ENCODE results near the gene ROBO2. TPM values are rescaled to one million over a fixed set of nuclear protein-coding genes. Genes with fewer than 3 reads are reported as not detected.
"Not testable (repeated sequence)": the region's sequence is repeated elsewhere in the genome, so short reads cannot be mapped to it uniquely, and the experiment has no call there.

ROBO2 gene
- total and polyA plus RNA-seq, 3 experiments from 2014 or later: not detected

GRCh38 chr3:77381431-77381830 lies 341.5 kb downstream of the ROBO2 start:
- ChIA-PET POLR2A (no interaction called here), CTCF (no interaction called here)
- H3K4me3 ChIP-seq (ENCODE audit: low read length): no peak overlapping the region
- H3K36me3 ChIP-seq (ENCODE audit: insufficient read depth, low read length): no peaks in the 10 kb centered on the region
- H3K36me3 Mint-ChIP-seq: no peaks in the 10 kb centered on the region
- H3K27me3 ChIP-seq (ENCODE audit: insufficient read depth, low read length, poor library complexity, severe bottlenecking): no peaks in the 10 kb centered on the region
- no peaks in the 10 kb centered on the region for H3K4me1 Mint-ChIP-seq
- DNase-seq: no peak
- no peaks in the 10 kb centered on the region for H3K9me3 ChIP-seq (ENCODE audit: low read length)
- no peaks in the 10 kb centered on the region for H3K27me3 Mint-ChIP-seq
- H3K4me1 ChIP-seq (ENCODE audit: insufficient read depth, low read length): no peaks in the 10 kb centered on the region
- H3K27ac ChIP-seq (ENCODE audit: low read depth, low read length): no peak overlapping the region
- no peak overlapping the region for H3K4me3 Mint-ChIP-seq
- peaks cover 6 to 38% (median 18%) of the 10 kb centered on the region in 5 donors for H3K9me3 Mint-ChIP-seq
- no peak overlapping the region for H3K27ac Mint-ChIP-seq

- DNase-seq: no peak
- Mint-ChIP-seq H3K4me1 (no peaks in the 10 kb centered on the region), H3K27ac (no peak overlapping the region), H3K36me3 (no peaks in the 10 kb centered on the region), H3K27me3 (no peaks in the 10 kb centered on the region), H3K9me3 (peaks cover 0 to 37% (median 11%) of the 10 kb centered on the region in 5 donors), H3K4me3 (no peak overlapping the region)
- H3K36me3 ChIP-seq (ENCODE audit: insufficient read depth, low read length): no peaks in the 10 kb centered on the region
- no peak overlapping the region for H3K4me3 ChIP-seq (ENCODE audit: low read length)
- POLR2A ChIA-PET: no interaction called here
- no peaks in the 10 kb centered on the region for H3K27me3 ChIP-seq (ENCODE audit: insufficient read depth, low read length, poor library complexity, severe bottlenecking)
- H3K4me1 ChIP-seq (ENCODE audit: insufficient read depth, low read length): no peaks in the 10 kb centered on the region
- no peaks in the 10 kb centered on the region for H3K9me3 ChIP-seq (ENCODE audit: low read length)
- CTCF ChIA-PET: no interaction called here
- no peak overlapping the region for H3K27ac ChIP-seq (ENCODE audit: low read depth, low read length)
These were observed 352.3 kb downstream of the ROBO2 start for GRCh38 chr3:77392181-77392580.

DNA sequence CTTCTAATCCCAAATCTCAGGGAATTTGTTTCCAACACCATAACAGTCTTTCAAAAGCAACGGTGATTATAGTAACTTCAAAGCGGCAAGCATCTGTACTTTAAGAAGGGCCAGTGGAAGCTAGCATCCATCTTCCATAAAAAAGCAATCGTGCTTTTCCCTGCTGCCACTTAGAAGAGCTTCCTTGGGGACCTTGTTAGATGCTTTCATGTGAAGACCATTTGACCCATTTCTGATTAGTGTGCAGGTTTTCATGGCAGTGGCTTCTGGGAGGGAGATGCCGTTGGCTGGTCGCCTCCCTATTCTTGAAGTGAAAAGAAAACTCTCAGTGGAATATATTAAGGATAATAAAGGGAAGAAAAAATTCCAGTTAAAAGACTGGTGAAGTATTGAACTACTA lies 354.1 kb downstream of the ROBO2 start:
- no peak for DNase-seq
- H3K27ac ChIP-seq (ENCODE audit: low read depth, low read length): no peak overlapping the region
- H3K36me3 ChIP-seq (ENCODE audit: insufficient read depth, low read length): no peaks in the 10 kb centered on the region
- no peaks in the 10 kb centered on the region for H3K27me3 Mint-ChIP-seq
- ChIA-PET POLR2A (no interaction called here), CTCF (no interaction called here)
- peaks cover 0 to 37% (median 9%) of the 10 kb centered on the region in 5 donors for H3K9me3 Mint-ChIP-seq
- no peaks in the 10 kb centered on the region for H3K36me3 Mint-ChIP-seq
- H3K9me3 ChIP-seq (ENCODE audit: low read length): no peaks in the 10 kb centered on the region
- H3K27me3 ChIP-seq (ENCODE audit: insufficient read depth, low read length, poor library complexity, severe bottlenecking): no peaks in the 10 kb centered on the region
- no peak overlapping the region for H3K4me3 ChIP-seq (ENCODE audit: low read length)
- H3K4me3 Mint-ChIP-seq: no peak overlapping the region
- no peaks in the 10 kb centered on the region for H3K4me1 Mint-ChIP-seq
- H3K4me1 ChIP-seq (ENCODE audit: insufficient read depth, low read length): no peaks in the 10 kb centered on the region
- no peak overlapping the region for H3K27ac Mint-ChIP-seq

DNA sequence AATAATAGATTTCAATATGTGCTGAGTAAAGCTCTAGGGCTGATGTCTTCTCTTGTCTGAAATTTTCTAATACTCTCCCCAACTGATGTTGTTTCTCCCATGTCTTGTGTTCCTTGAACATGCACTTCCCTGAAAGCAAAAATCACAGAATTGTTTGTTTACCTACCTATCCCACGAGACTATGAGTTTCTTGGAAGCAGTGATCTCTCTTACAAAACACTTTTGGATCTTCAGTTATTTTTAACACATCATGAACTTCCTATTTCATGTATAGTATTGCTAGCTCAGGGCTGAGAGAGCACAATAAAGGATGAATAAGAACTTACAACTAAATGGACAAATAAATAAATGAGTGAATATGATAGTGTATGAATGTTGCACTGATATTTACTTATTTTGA lies 365.0 kb downstream of the ROBO2 start:
- Histone ChIP-seq H3K27me3 (ENCODE audit: insufficient read depth, low read length, poor library complexity, severe bottlenecking) (no peaks in the 10 kb centered on the region), H3K4me1 (ENCODE audit: insufficient read depth, low read length) (no peaks in the 10 kb centered on the region), H3K4me3 (ENCODE audit: low read length) (no peak overlapping the region), H3K27ac (ENCODE audit: low read depth, low read length) (no peak overlapping the region), H3K9me3 (ENCODE audit: low read length) (no peaks in the 10 kb centered on the region), H3K36me3 (ENCODE audit: insufficient read depth, low read length) (no peaks in the 10 kb centered on the region)
- Mint-ChIP-seq H3K27me3 (peaks cover 0 to 1% of the 10 kb centered on the region in 2 donors), H3K4me1 (no peaks in the 10 kb centered on the region), H3K4me3 (no peak overlapping the region), H3K36me3 (no peaks in the 10 kb centered on the region), H3K9me3 (peaks cover 0 to 44% (median 11%) of the 10 kb centered on the region in 5 donors), H3K27ac (no peak overlapping the region)
- no peak for DNase-seq
- ChIA-PET CTCF (no interaction called here), POLR2A (no interaction called here)

GRCh38 chr3:77407441-77407840 lies 367.5 kb downstream of the ROBO2 start:
- no peak overlapping the region for H3K4me3 Mint-ChIP-seq
- ChIA-PET POLR2A (no interaction called here), CTCF (no interaction called here)
- H3K9me3 ChIP-seq (ENCODE audit: low read length): no peaks in the 10 kb centered on the region
- H3K27ac ChIP-seq (ENCODE audit: low read depth, low read length): no peak overlapping the region
- H3K36me3 ChIP-seq (ENCODE audit: insufficient read depth, low read length): no peaks in the 10 kb centered on the region
- H3K9me3 Mint-ChIP-seq: peaks cover 4 to 38% (median 7%) of the 10 kb centered on the region in 5 donors
- no peaks in the 10 kb centered on the region for H3K27me3 Mint-ChIP-seq
- no peaks in the 10 kb centered on the region for H3K27me3 ChIP-seq (ENCODE audit: insufficient read depth, low read length, poor library complexity, severe bottlenecking)
- no peak overlapping the region for H3K4me3 ChIP-seq (ENCODE audit: low read length)
- no peak overlapping the region for H3K27ac Mint-ChIP-seq
- no peaks in the 10 kb centered on the region for H3K36me3 Mint-ChIP-seq
- H3K4me1 ChIP-seq (ENCODE audit: insufficient read depth, low read length): no peaks in the 10 kb centered on the region
- H3K4me1 Mint-ChIP-seq: no peaks in the 10 kb centered on the region
- DNase-seq: no peak

DNA sequence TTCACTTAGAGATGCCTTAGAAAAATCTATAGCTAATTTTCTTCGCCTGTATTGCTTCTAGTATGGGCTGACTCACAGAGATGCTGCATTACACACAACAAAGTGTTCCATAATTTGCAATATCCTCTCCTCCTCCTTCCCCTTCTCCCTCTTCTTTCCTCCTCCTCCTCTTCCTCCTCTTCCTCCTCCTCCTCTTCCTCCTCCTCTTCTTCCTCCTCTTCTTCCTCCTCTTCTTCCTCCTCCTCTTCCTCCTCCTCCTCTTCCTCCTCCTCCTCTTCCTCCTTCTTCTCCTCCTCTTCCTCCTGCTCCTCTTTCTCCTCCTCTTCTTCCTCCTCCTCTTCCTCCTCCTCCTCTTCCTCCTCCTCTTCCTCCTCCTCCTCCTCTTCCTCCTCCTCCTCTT lies 370.4 kb downstream of the ROBO2 start:
- H3K4me3 Mint-ChIP-seq; H3K27ac Mint-ChIP-seq; H3K27ac ChIP-seq (ENCODE audit: low read depth, low read length); DNase-seq; H3K36me3 ChIP-seq (ENCODE audit: insufficient read depth, low read length); H3K4me1 Mint-ChIP-seq; H3K4me1 ChIP-seq (ENCODE audit: insufficient read depth, low read length); CTCF ChIA-PET; H3K27me3 Mint-ChIP-seq; H3K36me3 Mint-ChIP-seq; H3K9me3 ChIP-seq (ENCODE audit: low read length); POLR2A ChIA-PET; H3K27me3 ChIP-seq (ENCODE audit: insufficient read depth, low read length, poor library complexity, severe bottlenecking); H3K4me3 ChIP-seq (ENCODE audit: low read length): not testable (repeated sequence)
- peaks cover 10 to 37% (median 20%) of the 10 kb centered on the region in 5 donors for H3K9me3 Mint-ChIP-seq

DNA sequence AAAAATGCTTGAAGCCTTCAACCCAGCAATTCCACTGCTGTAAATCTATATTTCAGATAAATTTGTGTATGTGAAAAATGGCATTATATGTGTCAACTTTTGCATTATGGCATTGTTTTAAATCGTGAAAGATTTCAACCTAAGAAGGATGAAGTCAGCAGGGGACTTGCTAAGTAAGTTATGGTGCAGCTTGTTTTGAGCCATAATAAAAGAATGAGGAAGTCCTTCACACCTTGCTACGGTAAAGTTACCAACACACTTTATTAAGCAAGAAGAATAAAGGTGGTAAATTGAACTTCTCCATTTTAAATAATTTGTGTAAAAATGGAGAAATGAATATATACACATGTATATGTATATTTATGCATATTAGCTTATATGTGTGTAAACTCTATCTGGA lies 371.4 kb downstream of the ROBO2 start:
- Histone ChIP-seq H3K4me3 (ENCODE audit: low read length) (no peak overlapping the region), H3K27ac (ENCODE audit: low read depth, low read length) (no peak overlapping the region), H3K36me3 (ENCODE audit: insufficient read depth, low read length) (no peaks in the 10 kb centered on the region), H3K4me1 (ENCODE audit: insufficient read depth, low read length) (no peaks in the 10 kb centered on the region), H3K9me3 (ENCODE audit: low read length) (no peaks in the 10 kb centered on the region), H3K27me3 (ENCODE audit: insufficient read depth, low read length, poor library complexity, severe bottlenecking) (no peaks in the 10 kb centered on the region)
- Mint-ChIP-seq H3K36me3 (no peaks in the 10 kb centered on the region), H3K4me3 (no peak overlapping the region), H3K9me3 (peaks cover 10 to 37% (median 20%) of the 10 kb centered on the region in 5 donors), H3K27me3 (no peaks in the 10 kb centered on the region), H3K27ac (no peak overlapping the region), H3K4me1 (no peaks in the 10 kb centered on the region)
- no peak for DNase-seq
- ChIA-PET CTCF (no interaction called here), POLR2A (no interaction called here)

- no peaks in the 10 kb centered on the region for H3K36me3 Mint-ChIP-seq
- peaks cover 10 to 36% (median 20%) of the 10 kb centered on the region in 5 donors for H3K9me3 Mint-ChIP-seq
- Histone ChIP-seq H3K4me1 (ENCODE audit: insufficient read depth, low read length) (no peaks in the 10 kb centered on the region), H3K36me3 (ENCODE audit: insufficient read depth, low read length) (no peaks in the 10 kb centered on the region), H3K4me3 (ENCODE audit: low read length) (no peak overlapping the region), H3K9me3 (ENCODE audit: low read length) (no peaks in the 10 kb centered on the region), H3K27me3 (ENCODE audit: insufficient read depth, low read length, poor library complexity, severe bottlenecking) (no peaks in the 10 kb centered on the region), H3K27ac (ENCODE audit: low read depth, low read length) (no peak overlapping the region)
- no peak for DNase-seq
- no peaks in the 10 kb centered on the region for H3K4me1 Mint-ChIP-seq
- no peak overlapping the region for H3K27ac Mint-ChIP-seq
- H3K27me3 Mint-ChIP-seq: no peaks in the 10 kb centered on the region
- ChIA-PET POLR2A (no interaction called here), CTCF (no interaction called here)
- no peak overlapping the region for H3K4me3 Mint-ChIP-seq
These were observed 372.1 kb downstream of the ROBO2 start for GRCh38 chr3:77412021-77412438.

DNA sequence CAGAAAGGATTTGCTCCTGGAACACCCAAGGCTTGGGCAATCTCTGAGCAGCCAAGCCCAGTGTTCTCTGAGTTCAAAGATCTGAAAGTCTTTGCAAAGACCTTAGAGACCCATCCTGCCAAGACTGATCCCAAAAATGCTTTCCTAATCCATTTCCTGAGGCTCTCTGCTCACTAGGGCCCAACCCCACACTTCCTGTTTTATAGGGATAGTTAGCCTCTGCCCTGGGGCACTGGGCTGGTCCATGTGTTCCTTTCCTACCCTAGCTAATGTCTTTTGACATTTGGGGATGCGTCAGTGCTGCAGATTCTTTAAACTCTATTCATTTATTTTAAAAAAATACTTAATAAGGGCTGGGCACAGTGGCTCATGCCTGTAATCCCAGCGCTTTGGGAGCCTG lies 372.7 kb downstream of the ROBO2 start:
- DNase-seq: no peak
- H3K27me3 ChIP-seq (ENCODE audit: insufficient read depth, low read length, poor library complexity, severe bottlenecking): no peaks in the 10 kb centered on the region
- H3K9me3 ChIP-seq (ENCODE audit: low read length): no peaks in the 10 kb centered on the region
- no peak overlapping the region for H3K4me3 ChIP-seq (ENCODE audit: low read length)
- ChIA-PET CTCF (no interaction called here), POLR2A (no interaction called here)
- no peaks in the 10 kb centered on the region for H3K4me1 Mint-ChIP-seq
- peaks cover 10 to 33% (median 20%) of the 10 kb centered on the region in 5 donors for H3K9me3 Mint-ChIP-seq
- H3K27ac Mint-ChIP-seq: no peak overlapping the region
- H3K4me3 Mint-ChIP-seq: no peak overlapping the region
- no peak overlapping the region for H3K27ac ChIP-seq (ENCODE audit: low read depth, low read length)
- no peaks in the 10 kb centered on the region for H3K36me3 ChIP-seq (ENCODE audit: insufficient read depth, low read length)
- no peaks in the 10 kb centered on the region for H3K36me3 Mint-ChIP-seq
- no peaks in the 10 kb centered on the region for H3K27me3 Mint-ChIP-seq
- no peaks in the 10 kb centered on the region for H3K4me1 ChIP-seq (ENCODE audit: insufficient read depth, low read length)
